GM19240 (cell line): ENCODE results near the gene PARVB.

ENCODE experiments used
- DNase-seq: peaks from one replicate; pipeline ENCODE4 v3.0.0; 2011; ENCODE audit warnings: low spot score; ENCODE audit not compliant: insufficient read length

The PARVB gene

GRCh38 chr22:44131989-44132685 lies 108.0 kb downstream of the PARVB start:
- DNase-seq, result no peak

- DNase-seq, result no peak
These were observed 108.6 kb downstream of the PARVB start for GRCh38 chr22:44132724-44133123.

GRCh38 chr22:44133161-44133560 lies 109.1 kb downstream of the PARVB start:
- no peak for DNase-seq

- DNase-seq, result no peak
These were observed 109.9 kb downstream of the PARVB start for GRCh38 chr22:44133901-44134571.

GRCh38 chr22:44136112-44136511 lies 112.0 kb downstream of the PARVB start:
- DNase-seq, result no peak

GRCh38 chr22:44136786-44137185 lies 112.7 kb downstream of the PARVB start:
- no peak for DNase-seq

- no peak for DNase-seq
These were observed 113.3 kb downstream of the PARVB start for GRCh38 chr22:44137415-44137814.

- DNase-seq, result no peak
These were observed 115.7 kb downstream of the PARVB start for GRCh38 chr22:44139773-44140172.

GRCh38 chr22:44142421-44143104 lies 118.5 kb downstream of the PARVB start:
- DNase-seq, result no peak

GRCh38 chr22:44143105-44143474 lies 119.0 kb downstream of the PARVB start:
- no peak for DNase-seq

- no peak for DNase-seq
These were observed 119.5 kb downstream of the PARVB start for GRCh38 chr22:44143579-44143978.

- DNase-seq, result no peak
These were observed 120.0 kb downstream of the PARVB start for GRCh38 chr22:44144046-44144569.

- DNase-seq, result no peak
These were observed 121.4 kb downstream of the PARVB start for GRCh38 chr22:44145544-44145943.

GRCh38 chr22:44146088-44146861 lies 122.2 kb downstream of the PARVB start:
- no peak for DNase-seq

- no peak for DNase-seq
These were observed 123.0 kb downstream of the PARVB start for GRCh38 chr22:44147008-44147645.

- DNase-seq, result no peak
These were observed 123.9 kb downstream of the PARVB start for GRCh38 chr22:44147821-44148574.

- DNase-seq, result no peak
These were observed 127.6 kb downstream of the PARVB start for GRCh38 chr22:44151676-44152075.

GRCh38 chr22:44153710-44154109 lies 129.6 kb downstream of the PARVB start:
- no peak for DNase-seq

- DNase-seq, result no peak
These were observed 130.4 kb downstream of the PARVB start for GRCh38 chr22:44154436-44154942.

- no peak for DNase-seq
These were observed 131.0 kb downstream of the PARVB start for GRCh38 chr22:44155115-44155514.
